Breast epithelium (tissue), 4 donors: ENCODE results near the gene TNN. TPM values are rescaled to one million over a fixed set of nuclear protein-coding genes. Genes with fewer than 3 reads are reported as not detected.

ENCODE experiments used
- DNase-seq, 2 donors: peaks; one replicate each; pipeline ENCODE4 v3.0.0-alpha.2; 2019; ENCODE audit warnings: low spot score in 2 of 2
- H3K27ac ChIP-seq, 2 donors: fragments of 200-600 bp; sonication (generic) in 1 of 2; one replicate each; pipeline ENCODE4 v1.5.1; 2016 to 2019; ENCODE audit warnings: mild to moderate bottlenecking in 1 of 2
- H3K27me3 ChIP-seq, 2 donors: fragments of 200-600 bp; sonication (generic) in 1 of 2; one replicate each; pipeline versions ENCODE4 v1.5.1 to v1.6.0; 2017 to 2019; ENCODE audit warnings: control low read depth in 1 of 2, mild to moderate bottlenecking in 1 of 2
- H3K36me3 ChIP-seq: fragments of 200-600 bp; one replicate; pipeline ENCODE4 v1.5.1; 2019
- H3K4me1 ChIP-seq, 2 donors: fragments of 200-600 bp; sonication (generic); one replicate each; pipeline ENCODE4 v1.5.1; 2016 to 2019; ENCODE audit warnings: control low read depth in 1 of 2
- H3K4me3 ChIP-seq, 3 donors: fragments of 200-600 bp; sonication (generic); 1 replicate in 2 of 3; 2 replicates in 1 of 3; pipeline ENCODE4 v1.5.1; 2016 to 2019; ENCODE audit warnings: mild to moderate bottlenecking in 3 of 3, moderate library complexity in 2 of 3
- H3K9me3 ChIP-seq, 2 donors: fragments of 200-600 bp; sonication (generic) in 1 of 2; one replicate each; pipeline ENCODE4 v1.5.1; 2016 to 2019; ENCODE audit warnings: control low read depth in 1 of 2
- POLR2A ChIP-seq: fragments of 450-650 bp; IDR thresholded peaks from one replicate; pipeline ENCODE4 v1.6.1; 2016; ENCODE audit warnings: antibody characterized with exemption, mild to moderate bottlenecking, moderate library complexity
- POLR2AphosphoS5 ChIP-seq, 3 donors: sonication (generic); formaldehyde crosslinking; IDR thresholded peaks; one replicate each; pipeline ENCODE4 v1.6.1; 2017; ENCODE audit warnings: antibody characterized with exemption in 3 of 3
- intact Hi-C: fragments of 100-400 bp; cut with DNase I; formaldehyde crosslinking; loops from one replicate; pipeline ENCODE4 v1.15.1; 2023; ENCODE audit warnings: low total_unique reads
- total RNA-seq, 3 donors: library from RNA; depleted of rRNA; stranded (reverse); fragments of >200 nt; gene quantifications; one replicate each; pipeline ENCODE4 v1.1.0, GENCODE V29; 2016
- TF ChIP-seq, protein P1 (sequence below), 3 donors: fragments of 450-650 bp; IDR thresholded peaks; one replicate each; pipeline ENCODE4 v1.5.1; 2016 to 2017; ENCODE audit warnings: antibody characterized with exemption in 3 of 3, mild to moderate bottlenecking in 3 of 3, moderate library complexity in 3 of 3

Gene TNN
- total RNA-seq, 3 donors from 2014 or later: 1.3 to 2.6 (median 1.9) TPM

DNA sequence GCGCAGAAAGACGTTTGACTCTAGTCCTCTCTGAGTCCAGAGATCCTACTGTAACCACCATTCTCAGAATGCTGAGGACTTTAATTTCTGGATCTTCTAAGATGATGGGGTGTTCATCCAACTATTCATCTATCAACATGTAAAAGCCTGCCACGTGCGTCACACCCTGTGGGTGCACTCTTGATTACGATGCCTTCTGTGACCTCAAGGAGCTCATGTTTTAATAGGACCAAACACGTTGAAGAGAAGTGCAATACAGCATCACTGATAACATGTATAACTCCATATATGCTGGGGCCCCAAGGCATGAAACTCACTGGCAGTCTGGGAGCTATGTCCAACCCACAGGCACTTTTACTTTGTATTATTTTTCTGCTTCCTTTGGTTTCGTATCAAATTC, 105.9 kb downstream of the TNN start:
- TF ChIP-seq POLR2AphosphoS5 (IDR thresholded peaks at IDR 0.05): no peak
- TF ChIP-seq, protein P1, sequence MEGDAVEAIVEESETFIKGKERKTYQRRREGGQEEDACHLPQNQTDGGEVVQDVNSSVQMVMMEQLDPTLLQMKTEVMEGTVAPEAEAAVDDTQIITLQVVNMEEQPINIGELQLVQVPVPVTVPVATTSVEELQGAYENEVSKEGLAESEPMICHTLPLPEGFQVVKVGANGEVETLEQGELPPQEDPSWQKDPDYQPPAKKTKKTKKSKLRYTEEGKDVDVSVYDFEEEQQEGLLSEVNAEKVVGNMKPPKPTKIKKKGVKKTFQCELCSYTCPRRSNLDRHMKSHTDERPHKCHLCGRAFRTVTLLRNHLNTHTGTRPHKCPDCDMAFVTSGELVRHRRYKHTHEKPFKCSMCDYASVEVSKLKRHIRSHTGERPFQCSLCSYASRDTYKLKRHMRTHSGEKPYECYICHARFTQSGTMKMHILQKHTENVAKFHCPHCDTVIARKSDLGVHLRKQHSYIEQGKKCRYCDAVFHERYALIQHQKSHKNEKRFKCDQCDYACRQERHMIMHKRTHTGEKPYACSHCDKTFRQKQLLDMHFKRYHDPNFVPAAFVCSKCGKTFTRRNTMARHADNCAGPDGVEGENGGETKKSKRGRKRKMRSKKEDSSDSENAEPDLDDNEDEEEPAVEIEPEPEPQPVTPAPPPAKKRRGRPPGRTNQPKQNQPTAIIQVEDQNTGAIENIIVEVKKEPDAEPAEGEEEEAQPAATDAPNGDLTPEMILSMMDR (IDR thresholded peaks at IDR 0.05): no peak
- no peak for TF ChIP-seq POLR2A
- Histone ChIP-seq H3K27me3 (no peaks in the 10 kb centered on the region), H3K4me1 (no peaks in the 10 kb centered on the region), H3K27ac (no peak overlapping the region), H3K36me3 (no peaks in the 10 kb centered on the region), H3K9me3 (no peaks in the 10 kb centered on the region), H3K4me3 (no peak overlapping the region)
- no peak for DNase-seq
- intact Hi-C loops: no loop called here

DNA sequence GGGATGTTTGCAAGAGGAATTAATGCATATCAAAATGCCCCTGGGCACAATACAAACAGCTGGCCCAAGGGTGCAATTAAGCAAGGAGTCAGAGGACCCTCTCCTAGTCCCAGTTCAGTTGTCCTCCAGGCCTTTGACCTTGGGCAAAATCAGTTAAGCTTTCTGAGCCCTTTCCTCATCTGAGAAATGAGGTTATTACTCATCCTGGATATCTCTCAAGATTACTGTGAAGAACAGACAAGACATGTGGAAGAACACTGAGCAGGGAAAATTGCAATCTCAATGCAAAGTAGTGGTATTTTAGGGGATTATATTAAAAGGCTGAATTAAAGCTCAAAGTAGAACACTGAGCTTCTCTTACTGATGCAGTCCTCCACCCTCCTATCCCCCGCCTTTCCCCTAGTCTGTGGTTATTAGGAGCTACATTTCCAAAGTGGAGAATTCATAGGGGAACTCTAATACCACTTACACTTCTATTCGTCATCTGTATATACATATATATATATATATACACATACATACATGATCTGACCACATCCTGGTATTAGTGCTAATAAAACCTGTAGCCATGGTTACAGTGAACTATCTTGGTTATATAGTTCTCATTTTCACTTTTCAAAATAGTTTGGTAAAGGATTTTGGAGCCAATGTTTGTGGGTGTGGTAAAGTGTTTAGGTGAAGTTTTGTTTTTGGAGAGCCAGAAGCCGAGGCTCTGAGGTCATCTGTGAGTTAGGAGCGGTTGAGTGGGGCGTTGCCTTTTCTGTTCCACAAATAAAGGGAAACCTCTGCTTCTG, 106.9 kb downstream of the TNN start:
- Histone ChIP-seq H3K4me3 (no peak overlapping the region), H3K4me1 (no peaks in the 10 kb centered on the region), H3K36me3 (no peaks in the 10 kb centered on the region), H3K27me3 (no peaks in the 10 kb centered on the region), H3K9me3 (no peaks in the 10 kb centered on the region), H3K27ac (no peak overlapping the region)
- DNase-seq: no peak
- no peak for TF ChIP-seq POLR2AphosphoS5 (IDR thresholded peaks at IDR 0.05)
- TF ChIP-seq, protein P1 (IDR thresholded peaks at IDR 0.05): no peak
- TF ChIP-seq POLR2A: no peak
- intact Hi-C loops: no loop called here

DNA sequence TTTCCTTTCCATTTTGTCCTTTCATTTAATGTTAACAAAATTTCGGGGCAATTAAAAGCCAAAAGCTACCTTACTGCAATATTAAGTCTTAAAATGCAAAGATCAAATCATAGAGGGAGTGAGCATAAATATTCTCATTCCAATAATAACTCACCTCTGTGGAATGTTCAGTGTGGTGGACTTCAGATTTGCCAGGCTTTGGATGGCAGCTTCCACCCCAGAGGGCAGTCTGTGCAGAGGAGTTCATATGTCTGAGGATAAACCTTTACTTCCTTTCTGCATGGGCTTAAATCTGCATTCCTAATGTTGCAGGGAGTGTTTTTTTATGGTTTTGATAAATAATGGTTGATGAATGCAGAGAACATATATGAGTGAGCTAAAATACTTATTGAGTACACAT, 108.6 kb downstream of the TNN start:
- no peak overlapping the region for H3K27ac ChIP-seq
- no peak overlapping the region for H3K4me3 ChIP-seq
- intact Hi-C loops: no loop called here

DNA sequence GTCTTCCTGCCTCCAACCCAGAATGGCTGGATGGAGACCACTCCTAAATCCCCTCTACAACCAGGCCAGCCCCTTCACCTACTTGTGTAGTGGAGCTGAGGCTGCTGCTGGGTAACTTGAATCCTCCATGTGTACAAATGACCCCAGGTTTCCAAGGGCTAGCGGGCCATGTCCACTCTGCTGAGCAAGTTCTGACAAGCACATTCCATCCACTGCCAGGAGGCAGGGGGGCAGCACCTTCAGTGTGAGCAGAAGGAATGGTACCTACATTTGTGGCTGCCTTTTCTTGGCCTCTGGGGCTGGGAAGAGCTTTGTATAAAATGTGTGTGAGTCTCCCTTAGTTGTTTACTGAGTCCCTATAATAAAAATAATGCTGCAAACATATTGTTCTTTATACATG, 110.4 kb downstream of the TNN start:
- H3K4me3 ChIP-seq: no peak overlapping the region
- no peaks in the 10 kb centered on the region for H3K4me1 ChIP-seq
- no peak for DNase-seq
- H3K9me3 ChIP-seq: no peaks in the 10 kb centered on the region
- no peak for TF ChIP-seq POLR2A
- no peak for TF ChIP-seq POLR2AphosphoS5 (IDR thresholded peaks at IDR 0.05)
- TF ChIP-seq, protein P1 (IDR thresholded peaks at IDR 0.05): no peak
- intact Hi-C loops: no loop called here
- H3K27me3 ChIP-seq: no peaks in the 10 kb centered on the region
- H3K27ac ChIP-seq: peak overlapping the region in 1 of 2 donors; percentile 60
- no peaks in the 10 kb centered on the region for H3K36me3 ChIP-seq

More for the DNA sequence above, 108.6 kb downstream of the TNN start:
- TF ChIP-seq, protein P1 (IDR thresholded peaks at IDR 0.05): no peak
- TF ChIP-seq POLR2AphosphoS5 (IDR thresholded peaks at IDR 0.05) (no peak), POLR2A (no peak)
- Histone ChIP-seq H3K36me3 (no peaks in the 10 kb centered on the region), H3K27me3 (no peaks in the 10 kb centered on the region), H3K9me3 (no peaks in the 10 kb centered on the region), H3K4me1 (no peaks in the 10 kb centered on the region)
- DNase-seq: no peak

DNA sequence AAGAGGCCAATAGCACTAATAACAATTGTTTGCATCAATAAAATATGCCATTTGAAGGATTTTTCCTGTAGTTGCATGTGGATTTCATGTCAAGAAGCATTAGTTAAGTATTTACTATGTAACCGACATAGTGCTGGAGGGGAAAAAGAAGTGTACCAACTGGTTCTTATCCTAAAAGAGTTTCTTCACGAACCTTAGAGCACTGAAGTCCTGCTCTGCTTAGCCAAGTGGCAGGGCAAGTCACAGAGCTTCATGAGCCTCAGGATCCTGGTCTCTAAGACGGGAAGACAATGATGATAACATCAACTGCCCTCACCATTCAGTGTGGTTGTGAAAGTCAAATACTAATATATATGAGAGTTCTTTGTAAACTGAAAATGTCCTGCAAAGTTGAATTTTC, 110.8 kb downstream of the TNN start:
- Histone ChIP-seq H3K4me1 (no peaks in the 10 kb centered on the region), H3K27me3 (no peaks in the 10 kb centered on the region), H3K36me3 (no peaks in the 10 kb centered on the region), H3K27ac (peak overlapping the region in 1 of 2 donors; percentile 60), H3K9me3 (no peaks in the 10 kb centered on the region), H3K4me3 (no peak overlapping the region)
- intact Hi-C loops: no loop called here
- TF ChIP-seq POLR2AphosphoS5 (IDR thresholded peaks at IDR 0.05): no peak
- TF ChIP-seq POLR2A: no peak
- TF ChIP-seq, protein P1 (IDR thresholded peaks at IDR 0.05): no peak
- DNase-seq: no peak
